ENCODE results near the gene KLHL3. TPM values are rescaled to one million over a fixed set of nuclear protein-coding genes. Genes with fewer than 3 reads are reported as not detected.

KLHL3 gene
- total RNA-seq, 2 experiments from 2014 or later, result 3.0 to 3.4 TPM

- Mint-ChIP-seq H3K27ac (no peak overlapping the region), H3K27me3 (no peaks in the 10 kb centered on the region), H3K36me3 (peaks cover 5% of the 10 kb centered on the region), H3K4me1 (ENCODE audit: low read depth) (peaks cover 7% of the 10 kb centered on the region), H3K9me3 (peaks cover 7% of the 10 kb centered on the region), H3K4me3 (no peak overlapping the region)
- intact Hi-C loops (cut with micrococcal nuclease), result no loop called here
- ChIA-PET POLR2A (interaction anchor here (0.5 to 2.4 kb wide), 4 partner anchors 12 to 113 kb away, joined by 4 to 7 read pairs (median 6); partner anchors contain the start of gene HNRNPA0), CTCF (interaction anchor here (0.8 to 7.5 kb wide), 26 partner anchors 9 to 392 kb away, joined by 3 to 369 read pairs (median 8); partner anchors contain the start of gene PKD2L2)
- DNase-seq, result no peak
Observed at GRCh38 chr5:137741718-137742117, 5.8 kb upstream of the KLHL3 start.

- no peak overlapping the region for H3K27ac Mint-ChIP-seq
- no peak overlapping the region for H3K4me3 Mint-ChIP-seq
- peaks cover 5% of the 10 kb centered on the region for H3K36me3 Mint-ChIP-seq
- DNase-seq, result no peak
- peaks cover 7% of the 10 kb centered on the region for H3K9me3 Mint-ChIP-seq
- CTCF ChIA-PET, result interaction anchor here (3.9 to 9.7 kb wide), 4 partner anchors 44 to 111 kb away, joined by 36 to 369 read pairs (median 103); no protein-coding TSS in a partner anchor
- POLR2A ChIA-PET, result no interaction called here
- H3K27me3 Mint-ChIP-seq, result no peaks in the 10 kb centered on the region
- peaks cover 7% of the 10 kb centered on the region for H3K4me1 Mint-ChIP-seq (ENCODE audit: low read depth)
- intact Hi-C loops (cut with micrococcal nuclease), result loop anchor here (10.0 kb wide), 1 partner anchor 1705 kb away; no protein-coding TSS in a partner anchor
Observed at GRCh38 chr5:137739737-137740136, 3.8 kb upstream of the KLHL3 start.

GRCh38 chr5:137738947-137739346 lies 3.1 kb upstream of the KLHL3 start:
- Mint-ChIP-seq H3K36me3 (peaks cover 5% of the 10 kb centered on the region), H3K4me1 (ENCODE audit: low read depth) (peaks cover 7% of the 10 kb centered on the region), H3K9me3 (peaks cover 7% of the 10 kb centered on the region), H3K27me3 (no peaks in the 10 kb centered on the region), H3K4me3 (no peak overlapping the region), H3K27ac (no peak overlapping the region)
- POLR2A ChIA-PET, result no interaction called here
- intact Hi-C loops (cut with micrococcal nuclease), result loop anchor here (10.0 kb wide), 1 partner anchor 1704 kb away; no protein-coding TSS in a partner anchor
- CTCF ChIA-PET, result interaction anchor here (7.5 to 9.7 kb wide), 2 partner anchors 79 to 110 kb away, joined by 88 to 118 read pairs; no protein-coding TSS in a partner anchor
- no peak for DNase-seq

- H3K27ac Mint-ChIP-seq, result no peak overlapping the region
- H3K4me1 Mint-ChIP-seq (ENCODE audit: low read depth), result peaks cover 17% of the 10 kb centered on the region
- peaks cover 5% of the 10 kb centered on the region for H3K36me3 Mint-ChIP-seq
- H3K9me3 Mint-ChIP-seq, result peaks cover 7% of the 10 kb centered on the region
- peak overlapping the region; percentile 43 for H3K4me3 Mint-ChIP-seq
- peak; percentile 46 for DNase-seq
- ChIA-PET CTCF (interaction anchor here (1.3 to 9.7 kb wide), 5 partner anchors 14 to 78 kb away, joined by 4 to 88 read pairs (median 10); no protein-coding TSS in a partner anchor), POLR2A (interaction anchor here (1.0 kb wide), 1 partner anchor 42 kb away, joined by 4 read pairs; no protein-coding TSS in a partner anchor)
- intact Hi-C loops (cut with micrococcal nuclease), result loop anchor here (1.0 to 10.0 kb wide), 3 partner anchors 17 to 1703 kb away; partner anchors contain the start of gene HNRNPA0
- no peaks in the 10 kb centered on the region for H3K27me3 Mint-ChIP-seq
Observed at GRCh38 chr5:137737349-137738131, 1.7 kb upstream of the KLHL3 start.

DNA sequence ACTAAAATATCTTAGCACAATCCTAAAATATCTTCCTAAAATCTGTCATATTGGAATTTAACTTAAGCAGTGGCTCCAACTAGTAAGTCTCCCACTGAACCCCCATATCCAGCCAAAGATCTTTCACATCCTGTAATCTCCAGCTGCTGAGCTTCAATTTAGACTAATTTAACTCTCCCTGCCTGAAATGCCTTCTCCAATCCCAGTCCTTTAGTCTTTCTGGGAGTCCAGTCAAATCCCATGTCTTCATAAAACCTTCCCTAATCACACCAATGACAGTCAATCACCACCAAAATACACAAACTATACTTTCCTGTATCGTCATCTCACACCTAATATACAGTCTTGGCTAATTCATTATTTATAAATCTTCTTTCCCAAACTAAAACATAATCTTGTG lies 607 bp upstream of the KLHL3 start:
- Mint-ChIP-seq H3K27me3 (no peaks in the 10 kb centered on the region), H3K4me1 (ENCODE audit: low read depth) (peaks cover 26% of the 10 kb centered on the region), H3K9me3 (peaks cover 7% of the 10 kb centered on the region), H3K36me3 (peaks cover 5% of the 10 kb centered on the region), H3K4me3 (no peak overlapping the region), H3K27ac (no peak overlapping the region)
- POLR2A ChIA-PET, result interaction anchor here (0.6 to 2.1 kb wide), 6 partner anchors 15 to 839 kb away, joined by 3 to 9 read pairs (median 4); partner anchors contain the start of genes HNRNPA0 and HSPA9
- intact Hi-C loops (cut with micrococcal nuclease), result loop anchor here (10.0 kb wide), 1 partner anchor 1702 kb away; no protein-coding TSS in a partner anchor
- no peak for DNase-seq
- CTCF ChIA-PET, result interaction anchor here (0.9 to 9.7 kb wide), 10 partner anchors 11 to 107 kb away, joined by 3 to 88 read pairs (median 6); no protein-coding TSS in a partner anchor

DNA sequence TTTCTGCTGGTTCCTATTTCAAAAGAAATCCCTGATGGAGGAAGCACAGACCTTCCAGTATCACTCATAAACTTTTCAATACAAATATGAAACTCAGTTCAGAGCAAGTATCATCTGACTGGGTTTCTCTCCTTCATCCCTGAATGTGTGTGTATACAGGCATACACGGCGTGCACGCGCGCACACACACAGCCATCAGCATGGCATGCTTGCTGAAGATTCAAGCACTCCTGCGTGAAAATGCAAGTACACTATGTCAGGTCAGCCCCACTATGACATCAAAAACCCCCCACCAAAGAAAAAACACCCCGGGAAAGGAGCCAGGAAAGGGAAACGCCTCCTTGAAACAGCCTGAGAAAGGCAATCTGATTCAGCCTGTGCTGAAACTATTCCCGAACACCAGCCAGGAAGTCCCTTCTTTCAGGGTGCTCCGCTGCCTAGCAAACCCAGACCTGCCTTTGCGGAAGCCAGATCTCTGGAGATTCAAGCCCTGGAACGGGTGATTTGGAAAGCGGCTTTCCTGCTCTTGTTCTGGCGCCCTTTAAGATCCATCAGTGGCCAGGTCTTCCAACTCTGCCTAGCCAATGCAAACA lies 831 bp downstream of the KLHL3 start:
- H3K4me1 Mint-ChIP-seq (ENCODE audit: low read depth), result peaks cover 38% of the 10 kb centered on the region

DNA sequence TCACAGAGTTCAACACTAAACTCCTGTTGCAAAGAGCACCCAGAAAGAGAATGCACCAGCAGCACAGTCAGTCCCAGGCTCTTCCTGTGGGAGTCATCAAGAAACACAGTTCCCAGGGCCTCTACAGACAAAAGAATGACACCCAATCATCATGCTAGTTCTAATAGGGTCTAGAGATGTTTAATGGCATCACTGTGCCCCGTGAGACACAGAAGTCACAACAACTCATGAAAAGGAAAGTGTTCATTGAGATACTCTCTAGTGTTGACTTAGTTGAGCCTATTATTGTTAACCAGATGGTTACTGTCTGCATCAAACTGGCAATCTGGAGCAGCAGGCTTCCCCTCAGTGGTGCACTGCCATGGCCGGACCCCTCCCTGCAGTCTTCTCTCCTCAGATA lies 1.6 kb downstream of the KLHL3 start:
- H3K36me3 Mint-ChIP-seq, result peaks cover 5% of the 10 kb centered on the region

More for the DNA sequence above, 831 bp downstream of the KLHL3 start:
- Mint-ChIP-seq H3K27me3 (no peaks in the 10 kb centered on the region), H3K36me3 (peaks cover 5% of the 10 kb centered on the region), H3K4me3 (no peak overlapping the region), H3K27ac (no peak overlapping the region), H3K9me3 (peaks cover 7% of the 10 kb centered on the region)
- CTCF ChIA-PET, result interaction anchor here (0.7 to 9.7 kb wide), 9 partner anchors 9 to 106 kb away, joined by 3 to 88 read pairs (median 7); no protein-coding TSS in a partner anchor
- DNase-seq, result peak; percentile 22
- POLR2A ChIA-PET, result interaction anchor here (1.7 to 2.1 kb wide), 2 partner anchors 19 to 21 kb away, joined by 6 to 9 read pairs; partner anchors contain the start of gene HNRNPA0
- intact Hi-C loops (cut with micrococcal nuclease), result loop anchor here (10.0 kb wide), 1 partner anchor 1700 kb away; no protein-coding TSS in a partner anchor

DNA sequence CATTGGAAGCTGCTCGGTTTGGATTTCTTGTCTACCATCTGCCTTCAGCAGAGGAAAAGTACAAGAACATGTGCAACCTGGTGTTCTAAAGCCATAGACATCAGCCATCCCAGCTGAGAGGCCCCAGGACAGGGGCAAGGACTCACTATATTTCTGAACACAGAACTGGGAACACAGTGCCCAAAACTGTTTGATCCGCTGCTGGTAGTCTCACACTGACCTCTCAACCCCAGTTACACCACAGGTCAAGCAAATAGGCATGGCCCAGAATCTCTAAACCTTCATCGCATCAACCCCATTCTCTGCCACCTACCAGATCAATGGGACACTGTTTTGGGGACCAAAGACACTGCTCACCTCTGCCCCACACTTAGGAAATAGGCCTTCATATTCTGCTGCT lies 2.0 kb downstream of the KLHL3 start:
- H3K27ac Mint-ChIP-seq, result no peak overlapping the region
- intact Hi-C loops (cut with micrococcal nuclease), result loop anchor here (10.0 kb wide), 1 partner anchor 1699 kb away; no protein-coding TSS in a partner anchor
- POLR2A ChIA-PET, result no interaction called here

More for the DNA sequence above, 1.6 kb downstream of the KLHL3 start:
- no peak overlapping the region for H3K4me3 Mint-ChIP-seq
- H3K4me1 Mint-ChIP-seq (ENCODE audit: low read depth), result peaks cover 36% of the 10 kb centered on the region
- intact Hi-C loops (cut with micrococcal nuclease), result loop anchor here (10.0 kb wide), 1 partner anchor 1700 kb away; no protein-coding TSS in a partner anchor
- CTCF ChIA-PET, result interaction anchor here (1.2 to 9.7 kb wide), 3 partner anchors 8 to 75 kb away, joined by 4 to 88 read pairs (median 15); no protein-coding TSS in a partner anchor
- H3K9me3 Mint-ChIP-seq, result peaks cover 7% of the 10 kb centered on the region
- POLR2A ChIA-PET, result no interaction called here
- no peak for DNase-seq
- H3K27ac Mint-ChIP-seq, result no peak overlapping the region
- no peaks in the 10 kb centered on the region for H3K27me3 Mint-ChIP-seq

DNA sequence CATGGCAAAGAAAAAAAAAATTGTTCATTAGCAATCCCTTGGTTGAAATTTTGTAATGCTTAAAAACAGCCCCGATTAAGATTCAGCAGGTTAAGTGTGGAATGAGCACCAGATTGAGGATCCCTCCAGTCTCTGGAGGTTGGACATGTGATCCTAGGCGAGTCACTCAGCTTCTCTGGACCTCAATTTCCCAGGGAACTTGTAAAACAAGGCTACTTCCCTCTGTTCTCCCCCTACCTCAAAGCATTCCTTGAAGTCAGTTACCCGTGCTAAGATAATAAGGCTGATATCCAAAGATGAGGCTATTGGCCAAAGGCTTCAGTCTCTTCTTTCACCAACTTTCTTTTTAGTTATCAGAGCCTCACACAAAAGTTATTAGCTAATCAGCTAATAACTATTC lies 2.9 kb downstream of the KLHL3 start:
- POLR2A ChIA-PET, result no interaction called here

More for the DNA sequence above, 2.0 kb downstream of the KLHL3 start:
- Mint-ChIP-seq H3K9me3 (peaks cover 7% of the 10 kb centered on the region), H3K27me3 (no peaks in the 10 kb centered on the region), H3K4me1 (ENCODE audit: low read depth) (peaks cover 33% of the 10 kb centered on the region), H3K36me3 (peaks cover 5% of the 10 kb centered on the region), H3K4me3 (no peak overlapping the region)
- CTCF ChIA-PET, result interaction anchor here (1.2 to 9.7 kb wide), 3 partner anchors 8 to 74 kb away, joined by 4 to 88 read pairs (median 15); no protein-coding TSS in a partner anchor
- DNase-seq, result no peak

DNA sequence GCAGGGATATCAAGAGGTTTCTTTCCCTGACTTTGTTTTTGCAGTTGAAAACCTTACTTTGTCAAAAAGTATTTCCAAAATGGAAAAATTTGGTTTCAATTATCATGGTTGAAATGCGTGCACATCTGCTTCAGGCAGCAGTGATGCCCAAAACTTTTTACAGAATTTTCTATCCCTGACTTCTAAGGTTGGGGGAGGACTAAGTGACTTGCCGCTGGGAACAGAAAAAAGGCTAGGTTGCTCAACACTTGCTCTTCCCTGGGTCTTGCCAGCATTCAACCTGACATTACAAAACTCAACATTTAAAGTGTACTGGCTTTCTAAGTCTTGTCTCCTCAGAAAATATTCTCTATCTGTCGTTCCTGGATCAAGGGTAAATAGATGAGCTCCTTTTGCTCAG lies 4.7 kb downstream of the KLHL3 start:
- Mint-ChIP-seq H3K9me3 (no peaks in the 10 kb centered on the region), H3K4me1 (ENCODE audit: low read depth) (peaks cover 33% of the 10 kb centered on the region), H3K36me3 (no peaks in the 10 kb centered on the region), H3K27me3 (no peaks in the 10 kb centered on the region), H3K4me3 (no peak overlapping the region), H3K27ac (no peak overlapping the region)
- ChIA-PET POLR2A (no interaction called here), CTCF (interaction anchor here (1.0 to 9.7 kb wide), 3 partner anchors 11 to 72 kb away, joined by 5 to 88 read pairs (median 7); no protein-coding TSS in a partner anchor)
- intact Hi-C loops (cut with micrococcal nuclease), result loop anchor here (10.0 kb wide), 1 partner anchor 1696 kb away; no protein-coding TSS in a partner anchor
- DNase-seq, result no peak

More for the DNA sequence above, 2.9 kb downstream of the KLHL3 start:
- H3K9me3 Mint-ChIP-seq, result peaks cover 4% of the 10 kb centered on the region
- DNase-seq, result no peak
- CTCF ChIA-PET, result interaction anchor here (1.2 to 9.7 kb wide), 3 partner anchors 9 to 73 kb away, joined by 4 to 88 read pairs (median 15); no protein-coding TSS in a partner anchor
- H3K36me3 Mint-ChIP-seq, result peaks cover 4% of the 10 kb centered on the region
- H3K27me3 Mint-ChIP-seq, result no peaks in the 10 kb centered on the region
- peaks cover 33% of the 10 kb centered on the region for H3K4me1 Mint-ChIP-seq (ENCODE audit: low read depth)
- no peak overlapping the region for H3K4me3 Mint-ChIP-seq
- intact Hi-C loops (cut with micrococcal nuclease), result loop anchor here (10.0 kb wide), 1 partner anchor 1698 kb away; no protein-coding TSS in a partner anchor
- no peak overlapping the region for H3K27ac Mint-ChIP-seq

- no peaks in the 10 kb centered on the region for H3K9me3 Mint-ChIP-seq
- intact Hi-C loops (cut with micrococcal nuclease), result loop anchor here (10.0 kb wide), 1 partner anchor 1696 kb away; no protein-coding TSS in a partner anchor
- POLR2A ChIA-PET, result no interaction called here
Observed at GRCh38 chr5:137730336-137730735, 5.6 kb downstream of the KLHL3 start.

More at GRCh38 chr5:137730336-137730735, 5.6 kb downstream of the KLHL3 start:
- no peak overlapping the region for H3K4me3 Mint-ChIP-seq
- DNase-seq, result no peak
- CTCF ChIA-PET, result interaction anchor here (1.3 to 9.7 kb wide), 2 partner anchors 11 to 71 kb away, joined by 7 to 88 read pairs; no protein-coding TSS in a partner anchor
- no peak overlapping the region for H3K27ac Mint-ChIP-seq
- peaks cover 33% of the 10 kb centered on the region for H3K4me1 Mint-ChIP-seq (ENCODE audit: low read depth)
- H3K36me3 Mint-ChIP-seq, result no peaks in the 10 kb centered on the region
- H3K27me3 Mint-ChIP-seq, result no peaks in the 10 kb centered on the region
